Neural cell (in vitro differentiated cells): ENCODE measurements around the gene PTGIS. TPM values are rescaled to one million over a fixed set of nuclear protein-coding genes. Genes with fewer than 3 reads are reported as not detected.

ENCODE experiments used
- H2AFZ ChIP-seq: fragments of 200-600, 300-800 bp; sonication (generic), shearing (Covaris generic); 2 replicates; pipeline ENCODE4 v1.6.0; 2014; ENCODE audit warnings: low read depth, mild to moderate bottlenecking, antibody characterized with exemption, low read length, moderate library complexity
- H3F3A ChIP-seq: fragments of 200-600 bp; shearing (Covaris generic); 2 replicates; pipeline ENCODE4 v1.6.1; 2016; ENCODE audit warnings: mild to moderate bottlenecking, moderate library complexity, mixed read lengths, antibody characterized with exemption, low read length; ENCODE audit not compliant: insufficient read depth, poor library complexity, severe bottlenecking
- H3K27ac ChIP-seq: fragments of 200-600, 300-800 bp; sonication (generic), shearing (Covaris generic); 2 replicates; pipeline ENCODE4 v1.5.1; 2014; ENCODE audit warnings: mild to moderate bottlenecking, low read length, moderate library complexity
- H3K27me3 ChIP-seq: fragments of 300-800, 200-600 bp; sonication (generic), shearing (Covaris generic); 2 replicates; pipeline ENCODE4 v1.6.0; 2014; ENCODE audit warnings: mild to moderate bottlenecking, low read depth, low read length, moderate library complexity; ENCODE audit not compliant: insufficient read depth
- H3K36me3 ChIP-seq: fragments of 300-800, 200-600 bp; sonication (generic), shearing (Covaris generic); 2 replicates; pipeline ENCODE4 v1.5.1; 2014; ENCODE audit warnings: mild to moderate bottlenecking, antibody characterized with exemption, low read length, moderate library complexity; ENCODE audit not compliant: insufficient read depth
- H3K4me2 ChIP-seq: fragments of 300-800, 200-600 bp; sonication (generic), shearing (Covaris generic); 2 replicates; pipeline ENCODE4 v1.6.0; 2014; ENCODE audit warnings: mild to moderate bottlenecking, low read length
- H3K4me3 ChIP-seq: fragments of 300-800, 200-600 bp; sonication (generic), shearing (Covaris generic); 2 replicates; pipeline ENCODE4 v1.5.1; 2014; ENCODE audit warnings: mild to moderate bottlenecking, low read length, moderate library complexity
- H3K79me2 ChIP-seq: fragments of 200-600 bp; shearing (Covaris generic); replicated peaks from 2 replicates; pipeline ENCODE4 v1.6.0; 2014; ENCODE audit warnings: mild to moderate bottlenecking, low read length, moderate library complexity; ENCODE audit not compliant: insufficient read depth
- H3K9ac ChIP-seq: fragments of 300-800, 200-600 bp; sonication (generic), shearing (Covaris generic); 2 replicates; pipeline ENCODE4 v1.6.1; 2016; ENCODE audit warnings: mild to moderate bottlenecking, low read length, mixed read lengths
- H3K9me2 ChIP-seq: fragments of 200-600 bp; shearing (Covaris generic); 2 replicates; pipeline ENCODE4 v1.6.1; 2016; ENCODE audit warnings: mild to moderate bottlenecking, low read length, mixed read lengths; ENCODE audit not compliant: insufficient read depth
- H3K9me3 ChIP-seq: fragments of 200-600, 300-800 bp; sonication (generic), shearing (Covaris generic); 2 replicates; pipeline ENCODE4 v1.6.1; 2016; ENCODE audit warnings: mild to moderate bottlenecking, mixed run types, low read length, moderate library complexity, mixed read lengths
- H4K20me1 ChIP-seq: fragments of 200-600 bp; shearing (Covaris generic); 2 replicates; pipeline ENCODE4 v1.6.1; 2016; ENCODE audit warnings: mild to moderate bottlenecking, mixed run types; ENCODE audit not compliant: insufficient read depth
- EP300 ChIP-seq: fragments of 450-650 bp; conservative IDR thresholded peaks from 2 replicates; pipeline ENCODE4 v1.6.1; 2014; ENCODE audit warnings: antibody characterized with exemption, mild to moderate bottlenecking, moderate library complexity; ENCODE audit not compliant: poor library complexity, severe bottlenecking
- EZH2 ChIP-seq: fragments of 200-600, 300-800 bp; shearing (Covaris generic), sonication (generic); IDR thresholded peaks from 2 replicates; pipeline ENCODE4 v1.6.1; 2014; ENCODE audit warnings: antibody characterized with exemption, low read length, borderline replicate concordance, mild to moderate bottlenecking; ENCODE audit not compliant: insufficient read depth, poor library complexity, severe bottlenecking
- MXI1 ChIP-seq: fragments of 450-650 bp; conservative IDR thresholded peaks from 2 replicates; pipeline ENCODE4 v1.6.1; 2014; ENCODE audit warnings: antibody characterized with exemption, mild to moderate bottlenecking; ENCODE audit not compliant: poor library complexity, severe bottlenecking
- POLR2AphosphoS5 ChIP-seq: IDR thresholded peaks from 2 replicates; pipeline ENCODE4 v1.6.1; 2012
- RAD21 ChIP-seq: fragments of 450-650 bp; conservative IDR thresholded peaks from 2 replicates; pipeline ENCODE4 v1.6.1; 2014; ENCODE audit warnings: antibody characterized with exemption, mild to moderate bottlenecking, moderate library complexity
- SMC3 ChIP-seq: fragments of 450-650 bp; conservative IDR thresholded peaks from 2 replicates; pipeline ENCODE4 v1.6.1; 2014; ENCODE audit warnings: antibody characterized with exemption, mild to moderate bottlenecking, moderate library complexity; ENCODE audit not compliant: poor library complexity
- TAF1 ChIP-seq: IDR thresholded peaks from 2 replicates; pipeline ENCODE4 v1.6.1; 2012; ENCODE audit warnings: low read depth
- polyA plus RNA-seq: library from polyadenylated mRNA; depleted of rRNA; stranded (reverse); fragments of >200 nt; gene quantifications from 2 replicates; pipeline ENCODE4 v1.2.3, GENCODE V29; 2014
- TF ChIP-seq, protein P1 (sequence below): IDR thresholded peaks from 2 replicates; pipeline ENCODE4 v1.6.1; 2012; ENCODE audit warnings: borderline replicate concordance
- TF ChIP-seq, protein P2 (sequence below): fragments of 450-650 bp; IDR thresholded peaks from 2 replicates; pipeline ENCODE4 v1.5.1; 2014; ENCODE audit warnings: antibody characterized with exemption, mild to moderate bottlenecking, moderate library complexity; ENCODE audit not compliant: poor library complexity, severe bottlenecking

The PTGIS gene
- polyA plus RNA-seq, 1 donor from 2014 or later, result 3.2 TPM

GRCh38 chr20:49490689-49491088 lies 77.2 kb downstream of the PTGIS start:
- Histone ChIP-seq H3K4me3 (no peak overlapping the region), H3K9me3 (no peaks in the 10 kb centered on the region), H3K27ac (no peak overlapping the region), H3K9ac (no peak overlapping the region), H3K9me2 (no peaks in the 10 kb centered on the region), H3K4me2 (no peak overlapping the region), H3K36me3 (no peaks in the 10 kb centered on the region), H2AFZ (no peak overlapping the region), H3K79me2 (no peaks in the 10 kb centered on the region), H4K20me1 (no peaks in the 10 kb centered on the region), H3K27me3 (no peaks in the 10 kb centered on the region), H3F3A (no peaks in the 10 kb centered on the region)
- TF ChIP-seq, protein P1, sequence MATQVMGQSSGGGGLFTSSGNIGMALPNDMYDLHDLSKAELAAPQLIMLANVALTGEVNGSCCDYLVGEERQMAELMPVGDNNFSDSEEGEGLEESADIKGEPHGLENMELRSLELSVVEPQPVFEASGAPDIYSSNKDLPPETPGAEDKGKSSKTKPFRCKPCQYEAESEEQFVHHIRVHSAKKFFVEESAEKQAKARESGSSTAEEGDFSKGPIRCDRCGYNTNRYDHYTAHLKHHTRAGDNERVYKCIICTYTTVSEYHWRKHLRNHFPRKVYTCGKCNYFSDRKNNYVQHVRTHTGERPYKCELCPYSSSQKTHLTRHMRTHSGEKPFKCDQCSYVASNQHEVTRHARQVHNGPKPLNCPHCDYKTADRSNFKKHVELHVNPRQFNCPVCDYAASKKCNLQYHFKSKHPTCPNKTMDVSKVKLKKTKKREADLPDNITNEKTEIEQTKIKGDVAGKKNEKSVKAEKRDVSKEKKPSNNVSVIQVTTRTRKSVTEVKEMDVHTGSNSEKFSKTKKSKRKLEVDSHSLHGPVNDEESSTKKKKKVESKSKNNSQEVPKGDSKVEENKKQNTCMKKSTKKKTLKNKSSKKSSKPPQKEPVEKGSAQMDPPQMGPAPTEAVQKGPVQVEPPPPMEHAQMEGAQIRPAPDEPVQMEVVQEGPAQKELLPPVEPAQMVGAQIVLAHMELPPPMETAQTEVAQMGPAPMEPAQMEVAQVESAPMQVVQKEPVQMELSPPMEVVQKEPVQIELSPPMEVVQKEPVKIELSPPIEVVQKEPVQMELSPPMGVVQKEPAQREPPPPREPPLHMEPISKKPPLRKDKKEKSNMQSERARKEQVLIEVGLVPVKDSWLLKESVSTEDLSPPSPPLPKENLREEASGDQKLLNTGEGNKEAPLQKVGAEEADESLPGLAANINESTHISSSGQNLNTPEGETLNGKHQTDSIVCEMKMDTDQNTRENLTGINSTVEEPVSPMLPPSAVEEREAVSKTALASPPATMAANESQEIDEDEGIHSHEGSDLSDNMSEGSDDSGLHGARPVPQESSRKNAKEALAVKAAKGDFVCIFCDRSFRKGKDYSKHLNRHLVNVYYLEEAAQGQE, result no peak
- peak; percentile 32 for TF ChIP-seq POLR2AphosphoS5

DNA sequence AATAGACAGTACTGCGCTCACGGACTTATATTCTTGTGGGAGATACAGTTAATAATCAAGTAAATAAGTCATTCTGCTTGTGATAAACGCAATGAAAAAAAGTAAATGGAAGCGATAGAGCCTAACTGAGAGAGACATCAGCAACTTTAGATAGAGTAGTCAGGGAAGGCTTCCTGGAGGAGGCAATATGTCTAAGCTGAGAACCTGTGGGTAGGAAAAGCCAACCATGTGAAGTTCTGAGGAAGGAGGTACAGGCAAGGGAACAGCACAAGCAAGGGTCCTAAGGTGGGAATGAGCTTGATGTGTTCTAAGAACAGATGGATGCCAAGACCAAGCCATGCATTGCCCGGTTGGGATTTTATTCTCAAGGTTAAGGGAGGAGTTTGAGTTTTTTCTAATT lies 78.2 kb downstream of the PTGIS start:
- Histone ChIP-seq H3K9ac (no peak overlapping the region), H4K20me1 (no peaks in the 10 kb centered on the region)
- TF ChIP-seq, protein P2, sequence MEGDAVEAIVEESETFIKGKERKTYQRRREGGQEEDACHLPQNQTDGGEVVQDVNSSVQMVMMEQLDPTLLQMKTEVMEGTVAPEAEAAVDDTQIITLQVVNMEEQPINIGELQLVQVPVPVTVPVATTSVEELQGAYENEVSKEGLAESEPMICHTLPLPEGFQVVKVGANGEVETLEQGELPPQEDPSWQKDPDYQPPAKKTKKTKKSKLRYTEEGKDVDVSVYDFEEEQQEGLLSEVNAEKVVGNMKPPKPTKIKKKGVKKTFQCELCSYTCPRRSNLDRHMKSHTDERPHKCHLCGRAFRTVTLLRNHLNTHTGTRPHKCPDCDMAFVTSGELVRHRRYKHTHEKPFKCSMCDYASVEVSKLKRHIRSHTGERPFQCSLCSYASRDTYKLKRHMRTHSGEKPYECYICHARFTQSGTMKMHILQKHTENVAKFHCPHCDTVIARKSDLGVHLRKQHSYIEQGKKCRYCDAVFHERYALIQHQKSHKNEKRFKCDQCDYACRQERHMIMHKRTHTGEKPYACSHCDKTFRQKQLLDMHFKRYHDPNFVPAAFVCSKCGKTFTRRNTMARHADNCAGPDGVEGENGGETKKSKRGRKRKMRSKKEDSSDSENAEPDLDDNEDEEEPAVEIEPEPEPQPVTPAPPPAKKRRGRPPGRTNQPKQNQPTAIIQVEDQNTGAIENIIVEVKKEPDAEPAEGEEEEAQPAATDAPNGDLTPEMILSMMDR, result no peak
- TF ChIP-seq EZH2, result no peak
- TF ChIP-seq, protein P1, result no peak
- no peak for TF ChIP-seq MXI1
- TF ChIP-seq POLR2AphosphoS5, result no peak
- TF ChIP-seq TAF1, result no peak
- TF ChIP-seq SMC3, result no peak
- TF ChIP-seq EP300, result no peak
- no peak for TF ChIP-seq RAD21

More for the DNA sequence above, 78.2 kb downstream of the PTGIS start:
- Histone ChIP-seq H3K9me2 (no peaks in the 10 kb centered on the region), H3K36me3 (no peaks in the 10 kb centered on the region), H3K79me2 (no peaks in the 10 kb centered on the region), H3K4me3 (no peak overlapping the region), H3K27me3 (no peaks in the 10 kb centered on the region), H3K4me2 (no peak overlapping the region), H3K9me3 (no peaks in the 10 kb centered on the region), H3K27ac (no peak overlapping the region), H2AFZ (no peak overlapping the region), H3F3A (no peaks in the 10 kb centered on the region)
